Measurements from ENCODE around the gene ENTPD7.
A peak's percentile ranks its signal among the peaks of the same experiment; 100 is the strongest.
"Not testable (repeated sequence)": the region's sequence is repeated elsewhere in the genome, so short reads cannot be mapped to it uniquely, and the experiment has no call there.

The ENTPD7 gene

GRCh38 chr10:99733366-99733765, 74.1 kb downstream of the ENTPD7 start:
- H3K36me3 ChIP-seq (replicated peaks; ENCODE audit: insufficient read depth, low read length) = 0 out of 2 replicates have a peak, but pooled peaks cover 6% of the 10 kb centered on the region
- no peaks in the 10 kb centered on the region for H3K9me3 ChIP-seq (replicated peaks; ENCODE audit: insufficient read depth, low read length)
- H3K4me1 ChIP-seq (ENCODE audit: low read length) = no peaks in the 10 kb centered on the region
- no peaks in the 10 kb centered on the region for H4K20me1 ChIP-seq (ENCODE audit: insufficient read depth, low read length)
- H3K27me3 ChIP-seq (replicated peaks; ENCODE audit: insufficient read depth, low read length) = no peaks in the 10 kb centered on the region
- peaks cover 8% of the 10 kb centered on the region for H3F3A ChIP-seq (ENCODE audit: insufficient read depth, low read length)
- peaks cover 40% of the 10 kb centered on the region for H3K79me2 ChIP-seq (ENCODE audit: low read length)
- TF ChIP-seq CTCF (IDR thresholded peaks at IDR 0.05; ENCODE audit: low read length) = no peak
- no peak overlapping the region for H3K9ac ChIP-seq (ENCODE audit: low read length)
- H3K27ac ChIP-seq (ENCODE audit: low read length) = no peak overlapping the region
- no peaks in the 10 kb centered on the region for H3K9me2 ChIP-seq (replicated peaks; ENCODE audit: insufficient read depth, low read length)
- H2AFZ ChIP-seq (ENCODE audit: low read length) = no peak overlapping the region
- peak overlapping the region; percentile 37; the same call in 1 of the 2 replicates for H3K4me2 ChIP-seq (ENCODE audit: low read depth, low read length)
- DNase-seq = no peak
- H3K4me3 ChIP-seq (ENCODE audit: low read length) = no peak overlapping the region

GRCh38 chr10:99734111-99734510, 74.8 kb downstream of the ENTPD7 start:
- H3K27me3 ChIP-seq (replicated peaks; ENCODE audit: insufficient read depth, low read length) = not testable (repeated sequence)

GRCh38 chr10:99740260-99740659, 81.0 kb downstream of the ENTPD7 start:
- no peak overlapping the region for H3K27ac ChIP-seq (ENCODE audit: low read length)
- H3K9me2 ChIP-seq (replicated peaks; ENCODE audit: insufficient read depth, low read length) = no peaks in the 10 kb centered on the region
- no peaks in the 10 kb centered on the region for H3K27me3 ChIP-seq (replicated peaks; ENCODE audit: insufficient read depth, low read length)
- no peaks in the 10 kb centered on the region for H4K20me1 ChIP-seq (ENCODE audit: insufficient read depth, low read length)
- no peak overlapping the region for H3K4me3 ChIP-seq (ENCODE audit: low read length)
- no peak for DNase-seq
- H3K79me2 ChIP-seq (ENCODE audit: low read length) = peaks cover 9% of the 10 kb centered on the region; the same call in 1 of the 2 replicates
- H3K9ac ChIP-seq (ENCODE audit: low read length) = no peak overlapping the region
- H3K4me2 ChIP-seq (ENCODE audit: low read depth, low read length) = no peak overlapping the region
- H3K4me1 ChIP-seq (ENCODE audit: low read length) = no peaks in the 10 kb centered on the region
- no peaks in the 10 kb centered on the region for H3F3A ChIP-seq (ENCODE audit: insufficient read depth, low read length)
- peaks cover 20% of the 10 kb centered on the region for H3K36me3 ChIP-seq (replicated peaks; ENCODE audit: insufficient read depth, low read length)
- no peak overlapping the region for H2AFZ ChIP-seq (ENCODE audit: low read length)
- H3K9me3 ChIP-seq (replicated peaks; ENCODE audit: insufficient read depth, low read length) = no peaks in the 10 kb centered on the region
- TF ChIP-seq EZH2 (optimal IDR thresholded peaks at IDR 0.05; ENCODE audit: low read depth, low read length) (no peak), EZH2phosphoT487 (IDR thresholded peaks at IDR 0.05; ENCODE audit: low read length) (no peak), CTCF (IDR thresholded peaks at IDR 0.05; ENCODE audit: low read length) (no peak)

More at GRCh38 chr10:99734111-99734510, 74.8 kb downstream of the ENTPD7 start:
- not testable (repeated sequence) for H3K4me3 ChIP-seq (ENCODE audit: low read length); H4K20me1 ChIP-seq (ENCODE audit: insufficient read depth, low read length); H3K9me2 ChIP-seq (replicated peaks; ENCODE audit: insufficient read depth, low read length); H3K27ac ChIP-seq (ENCODE audit: low read length); H3K4me2 ChIP-seq (ENCODE audit: low read depth, low read length); H2AFZ ChIP-seq (ENCODE audit: low read length); H3K9ac ChIP-seq (ENCODE audit: low read length); H3K4me1 ChIP-seq (ENCODE audit: low read length); H3K9me3 ChIP-seq (replicated peaks; ENCODE audit: insufficient read depth, low read length); H3F3A ChIP-seq (ENCODE audit: insufficient read depth, low read length); H3K36me3 ChIP-seq (replicated peaks; ENCODE audit: insufficient read depth, low read length); DNase-seq
- H3K79me2 ChIP-seq (ENCODE audit: low read length) = peaks cover 40% of the 10 kb centered on the region

GRCh38 chr10:99740933-99741559, 81.7 kb downstream of the ENTPD7 start:
- H3K9me2 ChIP-seq (replicated peaks; ENCODE audit: insufficient read depth, low read length) = no peaks in the 10 kb centered on the region
- H4K20me1 ChIP-seq (ENCODE audit: insufficient read depth, low read length) = no peaks in the 10 kb centered on the region
- H2AFZ ChIP-seq (ENCODE audit: low read length) = no peak overlapping the region
- H3K4me2 ChIP-seq (ENCODE audit: low read depth, low read length) = no peak overlapping the region
- H3F3A ChIP-seq (ENCODE audit: insufficient read depth, low read length) = no peaks in the 10 kb centered on the region
- H3K9ac ChIP-seq (ENCODE audit: low read length) = no peak overlapping the region
- H3K79me2 ChIP-seq (ENCODE audit: low read length) = peaks cover 9% of the 10 kb centered on the region; the same call in 1 of the 2 replicates
- H3K9me3 ChIP-seq (replicated peaks; ENCODE audit: insufficient read depth, low read length) = no peaks in the 10 kb centered on the region
- H3K27me3 ChIP-seq (replicated peaks; ENCODE audit: insufficient read depth, low read length) = no peaks in the 10 kb centered on the region
- no peak for TF ChIP-seq EZH2 (optimal IDR thresholded peaks at IDR 0.05; ENCODE audit: low read depth, low read length)
- no peak overlapping the region for H3K27ac ChIP-seq (ENCODE audit: low read length)
- H3K4me1 ChIP-seq (ENCODE audit: low read length) = no peaks in the 10 kb centered on the region
- no peak overlapping the region for H3K4me3 ChIP-seq (ENCODE audit: low read length)
- DNase-seq = no peak
- H3K36me3 ChIP-seq (replicated peaks; ENCODE audit: insufficient read depth, low read length) = peaks cover 20% of the 10 kb centered on the region
